Stimulated activated CD4-positive, alpha-beta T cell treated with anti-CD3 and anti-CD28 coated beads, Interleukin-12 subunit alpha, Interleukin-12 subunit beta, amount 100 ng/mL, for 48 hours (primary cell): ENCODE results near the gene TFAP2E.

Experiments used
- DNase-seq, 3 donors: peaks; one replicate each; pipeline ENCODE4 v3.0.0-alpha.2; 2020; ENCODE audit warnings: low read depth in 2 of 3, low spot score in 1 of 3

The TFAP2E gene

GRCh38 chr1:35641233-35641866, 68.2 kb downstream of the TFAP2E start, which contains the start of gene PSMB2:
Gene PSMB2, minus strand, starts transcription at chr1:35641526. Its CDS starts 94 bp downstream, at chr1:35641432.
- peak; percentile 92 to 97 (median 96) for DNase-seq

DNA sequence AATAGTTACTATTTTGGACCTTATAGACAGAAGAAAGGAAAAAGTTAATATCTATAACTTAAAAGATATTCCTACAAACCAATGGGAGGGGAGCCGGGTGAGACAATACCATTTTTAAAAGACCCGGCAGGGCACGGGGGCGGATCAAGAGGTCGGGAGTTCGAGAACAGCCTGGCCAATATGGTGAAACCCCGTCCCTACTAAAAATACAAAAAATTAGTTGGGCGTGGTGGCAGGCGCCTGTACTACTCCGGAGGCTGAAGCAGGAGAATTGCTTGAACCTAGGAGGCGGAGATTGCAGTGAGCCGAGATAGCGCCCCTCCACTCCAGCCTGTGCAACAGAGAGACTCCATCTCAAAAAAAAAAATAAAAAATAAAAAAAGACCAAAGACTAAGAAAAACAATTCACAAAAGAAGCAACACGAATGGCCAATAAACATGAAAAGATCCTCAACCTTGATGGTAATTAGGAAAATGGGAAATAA, 69.4 kb downstream of the TFAP2E start:
- peak; percentile 0 to 11 (median 8) for DNase-seq

- no peak for DNase-seq
Observed at GRCh38 chr1:35644204-35644603, 71.1 kb downstream of the TFAP2E start.
